Body of pancreas (tissue), 2 donors: ENCODE measurements around the gene EIF5A. TPM values are rescaled to one million over a fixed set of nuclear protein-coding genes. Genes with fewer than 3 reads are reported as not detected.

ENCODE experiments used
- small RNA-seq: library from RNA; depleted of rRNA; stranded (forward); fragments of <200 nt; gene quantifications from one replicate; pipeline ENCODE3, GENCODE V24; 2016
- total RNA-seq, 2 donors: library from RNA; depleted of rRNA; stranded (reverse); fragments of >200 nt; gene quantifications; one replicate each; pipeline ENCODE4 v1.1.0, GENCODE V29; 2016

The EIF5A gene
- total RNA-seq, 2 donors from 2014 or later, result 97.0 to 134 TPM

Small RNA genes lying within 50 kb of the gene (small RNA-seq; reads per million reads assigned to genes)
- not detected for gene AC026954.2
- gene RF00019, result not detected

Other genes starting within 250 kb of the EIF5A start
- 1 to 10 TPM in 1 of 2 donors, under 1 TPM in 1; 0.33 to 1.0 TPM for gene CLEC10A, start 227.4 kb upstream of the EIF5A start, total RNA-seq
- not detected for gene ASGR2, start 192.8 kb upstream of the EIF5A start, total RNA-seq
- gene ASGR1, start 128.3 kb upstream of the EIF5A start, total RNA-seq, result 1 to 10 TPM in 1 of 2 donors, not detected in 1; 4.6 TPM
- gene DLG4, start 87.8 kb upstream of the EIF5A start, total RNA-seq, result 1 to 10 TPM; 3.6 to 9.3 TPM
- 1,000 to 10,000 TPM in 1 of 2 donors, 100 to 1,000 TPM in 1; 887 to 1,901 TPM for gene ACADVL, start 87.7 kb upstream of the EIF5A start, total RNA-seq
- 10 to 100 TPM; 19.5 to 41.5 TPM for gene DVL2, start 73.1 kb upstream of the EIF5A start, total RNA-seq
- gene PHF23, start 68.2 kb upstream of the EIF5A start, total RNA-seq, result 10 to 100 TPM; 11.9 to 15.8 TPM
- 100 to 1,000 TPM; 145 to 482 TPM for gene GABARAP, start 65.2 kb upstream of the EIF5A start, total RNA-seq
- gene CTDNEP1, start 55.9 kb upstream of the EIF5A start, total RNA-seq, result 10 to 100 TPM; 33.5 to 44.8 TPM
- 10 to 100 TPM; 10.2 to 16.3 TPM for gene ELP5, start 55.4 kb upstream of the EIF5A start, total RNA-seq
- 10 to 100 TPM; 72.9 to 92.3 TPM for gene CLDN7, start 45.1 kb upstream of the EIF5A start, total RNA-seq
- 10 to 100 TPM in 1 of 2 donors, 1 to 10 TPM in 1; 1.3 to 10.5 TPM for gene SLC2A4, start 25.9 kb upstream of the EIF5A start, total RNA-seq
- gene YBX2, start 13.0 kb upstream of the EIF5A start, total RNA-seq, result 1 to 10 TPM in 1 of 2 donors, under 1 TPM in 1; 0.26 to 1.3 TPM
- gene GPS2, start 7.7 kb downstream of the EIF5A start, total RNA-seq, result 10 to 100 TPM; 71.9 to 75.8 TPM
- gene NEURL4, start 21.7 kb downstream of the EIF5A start, total RNA-seq, result 10 to 100 TPM; 28.8 to 41.2 TPM
- 1 to 10 TPM in 1 of 2 donors, under 1 TPM in 1; 0.99 to 2.1 TPM for gene ACAP1, start 28.9 kb downstream of the EIF5A start, total RNA-seq
- gene KCTD11, start 44.5 kb downstream of the EIF5A start, total RNA-seq, result 1 to 10 TPM; 2.6 to 5.6 TPM
- gene TMEM95, start 47.5 kb downstream of the EIF5A start, total RNA-seq, result not detected
- gene TNK1, start 73.5 kb downstream of the EIF5A start, total RNA-seq, result 10 to 100 TPM; 12.7 to 15.8 TPM
- 10 to 100 TPM; 13.2 to 15.8 TPM for gene PLSCR3, start 86.9 kb downstream of the EIF5A start, total RNA-seq
- gene TMEM256, start 96.5 kb downstream of the EIF5A start, total RNA-seq, result 10 to 100 TPM; 14.5 to 21.8 TPM
- 1 to 10 TPM; 5.2 to 6.3 TPM for gene NLGN2, start 100.2 kb downstream of the EIF5A start, total RNA-seq
- not detected for gene SPEM1, start 112.7 kb downstream of the EIF5A start, total RNA-seq
- gene SPEM2, start 118.0 kb downstream of the EIF5A start, total RNA-seq, result not detected
- not detected for gene SPEM3, start 121.2 kb downstream of the EIF5A start, total RNA-seq
- gene TMEM102, start 127.8 kb downstream of the EIF5A start, total RNA-seq, result 1 to 10 TPM; 3.6 to 9.6 TPM
- gene FGF11, start 131.9 kb downstream of the EIF5A start, total RNA-seq, result 1 to 10 TPM in 1 of 2 donors, not detected in 1; 2.1 TPM
- gene CHRNB1, start 137.4 kb downstream of the EIF5A start, total RNA-seq, result 1 to 10 TPM; 2.6 to 8.8 TPM
- gene ZBTB4, start 172.0 kb downstream of the EIF5A start, total RNA-seq, result 10 to 100 TPM; 30.9 to 38.2 TPM
- not detected for gene SLC35G6, start 173.8 kb downstream of the EIF5A start, total RNA-seq
- 100 to 1,000 TPM in 1 of 2 donors, 10 to 100 TPM in 1; 36.3 to 124 TPM for gene POLR2A, start 176.7 kb downstream of the EIF5A start, total RNA-seq
- 10 to 100 TPM; 32.2 to 48.8 TPM for gene TNFSF12, start 241.4 kb downstream of the EIF5A start, total RNA-seq